Measurements from ENCODE around the gene EPHB6.

EPHB6 gene

DNA sequence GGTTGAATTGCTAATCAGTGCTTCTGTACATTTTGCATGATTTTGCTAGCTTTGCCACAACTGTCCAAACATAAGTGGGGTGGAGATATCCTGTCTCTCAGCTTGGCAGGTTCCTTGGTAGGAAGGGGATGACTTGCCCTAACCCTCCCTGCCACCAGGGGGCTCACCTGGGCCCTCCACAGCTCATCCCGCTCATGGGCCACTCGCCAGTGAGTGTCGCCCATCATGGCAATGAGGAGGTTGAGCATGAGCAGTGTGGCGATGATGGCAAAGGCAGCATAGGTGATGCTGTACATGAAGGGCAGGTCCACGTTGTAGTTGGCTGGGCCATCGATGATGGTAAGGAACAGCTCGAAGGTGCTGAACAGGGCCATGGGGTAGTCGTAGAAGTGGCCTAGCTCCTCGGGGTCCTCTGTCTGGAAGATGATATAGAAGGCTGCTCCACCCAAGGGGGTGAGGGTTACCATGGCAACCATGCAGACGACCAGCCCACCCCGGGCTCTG, 18.5 kb downstream of the EPHB6 start:
- TF ChIP-seq, protein P1, sequence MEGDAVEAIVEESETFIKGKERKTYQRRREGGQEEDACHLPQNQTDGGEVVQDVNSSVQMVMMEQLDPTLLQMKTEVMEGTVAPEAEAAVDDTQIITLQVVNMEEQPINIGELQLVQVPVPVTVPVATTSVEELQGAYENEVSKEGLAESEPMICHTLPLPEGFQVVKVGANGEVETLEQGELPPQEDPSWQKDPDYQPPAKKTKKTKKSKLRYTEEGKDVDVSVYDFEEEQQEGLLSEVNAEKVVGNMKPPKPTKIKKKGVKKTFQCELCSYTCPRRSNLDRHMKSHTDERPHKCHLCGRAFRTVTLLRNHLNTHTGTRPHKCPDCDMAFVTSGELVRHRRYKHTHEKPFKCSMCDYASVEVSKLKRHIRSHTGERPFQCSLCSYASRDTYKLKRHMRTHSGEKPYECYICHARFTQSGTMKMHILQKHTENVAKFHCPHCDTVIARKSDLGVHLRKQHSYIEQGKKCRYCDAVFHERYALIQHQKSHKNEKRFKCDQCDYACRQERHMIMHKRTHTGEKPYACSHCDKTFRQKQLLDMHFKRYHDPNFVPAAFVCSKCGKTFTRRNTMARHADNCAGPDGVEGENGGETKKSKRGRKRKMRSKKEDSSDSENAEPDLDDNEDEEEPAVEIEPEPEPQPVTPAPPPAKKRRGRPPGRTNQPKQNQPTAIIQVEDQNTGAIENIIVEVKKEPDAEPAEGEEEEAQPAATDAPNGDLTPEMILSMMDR (conservative IDR thresholded peaks at IDR 0.05; ENCODE audit: low read depth, low read length) = peak; percentile 51
- no peak overlapping the region for H3K4me3 ChIP-seq (ENCODE audit: low read length)
- DNase-seq (ENCODE audit: low read depth) = no peak

DNA sequence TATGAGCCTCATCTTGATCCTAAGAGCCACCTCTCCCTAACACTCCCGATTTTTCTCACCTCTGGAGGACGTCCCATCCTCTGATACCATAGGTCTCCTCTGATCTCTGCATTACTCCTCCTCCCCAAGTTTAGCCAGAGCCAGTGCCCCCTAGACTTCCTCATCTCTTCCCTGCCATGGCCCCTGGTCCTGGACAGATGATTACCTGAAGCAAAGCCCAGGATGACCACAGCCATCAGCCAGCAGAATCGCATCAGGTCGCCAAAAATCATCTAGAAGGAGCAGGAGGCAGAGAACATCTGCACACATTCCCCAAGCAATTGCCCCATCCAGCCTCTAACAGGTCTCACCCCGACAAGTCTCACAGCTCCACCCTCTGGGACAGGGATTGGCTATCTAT, 19.0 kb downstream of the EPHB6 start:
- no peak overlapping the region for H3K4me3 ChIP-seq (ENCODE audit: low read length)
- no peak for DNase-seq (ENCODE audit: low read depth)
- TF ChIP-seq, protein P1 (conservative IDR thresholded peaks at IDR 0.05; ENCODE audit: low read depth, low read length) = no peak

DNA sequence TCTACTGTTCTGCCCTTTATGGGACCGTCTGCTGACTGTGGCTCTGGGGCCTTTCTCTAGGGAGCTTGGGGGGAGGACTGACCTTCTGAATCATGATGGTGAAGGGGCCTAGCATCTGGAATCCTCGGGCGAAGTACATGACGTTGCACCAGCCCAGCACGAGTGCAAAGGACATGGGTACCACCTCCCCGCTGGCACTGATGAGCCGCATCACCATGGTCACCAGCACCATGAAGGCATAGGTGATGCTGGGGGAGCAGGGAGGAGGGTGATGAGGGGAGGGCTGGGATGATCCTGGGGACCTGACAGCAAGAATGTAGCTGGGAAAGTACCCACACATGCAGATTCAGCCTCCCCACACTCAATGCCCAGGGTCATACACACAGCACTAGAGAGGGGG, 19.5 kb downstream of the EPHB6 start:
- no peak for DNase-seq (ENCODE audit: low read depth)
- no peak overlapping the region for H3K4me3 ChIP-seq (ENCODE audit: low read length)
- TF ChIP-seq, protein P1 (conservative IDR thresholded peaks at IDR 0.05; ENCODE audit: low read depth, low read length) = no peak

DNA sequence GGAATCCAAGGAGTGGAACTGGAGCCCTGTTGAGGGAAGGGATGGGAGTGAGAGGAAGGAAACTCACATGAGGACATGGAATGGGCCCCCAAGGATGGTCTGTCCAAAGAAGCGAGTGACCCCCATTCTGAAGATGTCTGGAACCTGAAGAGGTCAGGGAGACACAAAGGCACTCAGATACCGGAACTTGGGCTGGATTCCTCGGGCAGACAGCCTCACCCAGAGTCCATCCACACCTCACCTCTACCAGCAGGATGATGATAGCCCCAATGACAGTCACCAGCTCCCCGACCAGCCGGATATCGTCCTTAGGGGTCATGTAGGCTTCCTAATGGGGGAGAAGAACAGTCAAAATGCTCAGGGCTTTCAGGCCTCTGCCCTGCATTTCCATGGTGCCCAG, 20.0 kb downstream of the EPHB6 start:
- H3K4me3 ChIP-seq (ENCODE audit: low read length) = no peak overlapping the region
- no peak for DNase-seq (ENCODE audit: low read depth)
- TF ChIP-seq, protein P1 (conservative IDR thresholded peaks at IDR 0.05; ENCODE audit: low read depth, low read length) = no peak

DNA sequence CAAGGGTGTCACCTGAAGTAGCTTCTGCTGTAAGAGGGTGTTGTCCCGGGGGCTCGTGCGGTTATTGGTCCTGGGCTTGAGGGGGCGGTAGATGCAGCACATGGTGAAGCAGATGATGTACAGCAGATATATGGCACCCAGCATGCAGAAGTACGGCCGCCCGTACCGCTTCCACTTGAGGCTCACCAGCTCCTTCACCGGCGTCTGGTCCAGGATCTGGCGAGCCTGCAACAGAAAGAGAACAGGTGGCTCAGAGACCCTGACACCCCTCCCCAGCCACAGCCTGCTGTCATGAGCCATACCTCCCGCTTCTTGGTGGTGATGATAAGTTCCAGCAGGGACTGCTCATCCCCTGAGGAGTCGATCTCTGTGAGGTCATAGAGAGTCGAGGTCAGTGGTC, 20.6 kb downstream of the EPHB6 start:
- no peak for DNase-seq (ENCODE audit: low read depth)
- TF ChIP-seq, protein P1 (conservative IDR thresholded peaks at IDR 0.05; ENCODE audit: low read depth, low read length) = no peak
- no peak overlapping the region for H3K4me3 ChIP-seq (ENCODE audit: low read length)

DNA sequence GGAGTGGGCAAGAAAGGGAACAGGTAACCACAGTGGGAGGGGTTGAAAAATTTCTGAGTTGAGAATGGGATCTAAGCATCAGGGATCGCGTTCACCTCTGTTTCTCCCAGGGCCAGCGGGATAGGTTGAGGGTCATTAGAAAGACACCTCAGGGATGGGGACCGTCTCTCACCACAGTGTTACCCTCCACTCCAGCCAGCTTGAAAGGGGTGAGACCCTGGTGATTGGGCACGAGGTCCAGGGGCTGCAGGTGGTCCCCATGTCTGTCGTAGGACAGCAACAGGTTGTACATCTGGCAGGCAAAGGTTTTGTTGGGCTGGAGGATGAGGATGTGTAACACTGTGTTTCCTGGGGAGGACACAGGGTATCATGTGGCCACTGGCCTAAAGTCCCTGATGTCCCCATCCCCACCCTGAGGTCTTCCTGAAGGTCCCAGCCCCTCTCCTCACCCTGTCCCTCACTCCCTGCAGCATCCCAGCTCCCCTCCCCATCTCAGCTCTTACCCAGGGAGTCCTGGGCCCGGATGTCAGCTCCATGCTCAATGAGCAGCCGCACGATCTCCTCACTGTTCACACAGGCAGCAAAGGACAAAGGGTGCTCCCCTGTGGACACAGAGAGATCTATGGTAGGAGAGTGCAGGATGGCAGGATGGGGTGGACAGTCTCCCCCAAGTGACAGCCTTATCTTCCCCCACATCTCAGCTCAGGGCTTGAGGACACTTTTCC, 21.5 kb downstream of the EPHB6 start:
- H3K4me3 ChIP-seq (ENCODE audit: low read length) = no peak overlapping the region
- TF ChIP-seq, protein P1 (conservative IDR thresholded peaks at IDR 0.05; ENCODE audit: low read depth, low read length) = no peak
- DNase-seq (ENCODE audit: low read depth) = no peak

All from retinal pigment epithelial cell (primary cell).